ENCODE results near the gene PLCL1. TPM values are rescaled to one million over a fixed set of nuclear protein-coding genes. Genes with fewer than 3 reads are reported as not detected.

Gene PLCL1
- total RNA-seq, 1 donor from 2014 or later: 0.08 TPM

- no peak for DNase-seq (ENCODE audit: low read depth)
- no peaks in the 10 kb centered on the region for H3K27me3 ChIP-seq (ENCODE audit: control insufficient read depth, insufficient read depth, low read length)
- H3K36me3 ChIP-seq (ENCODE audit: control insufficient read depth, insufficient read depth, low read length): no peaks in the 10 kb centered on the region
- TF ChIP-seq CTCF (IDR thresholded peaks at IDR 0.05; ENCODE audit: insufficient read depth, low read length, poor library complexity, severe bottlenecking): no peak
- no peak overlapping the region for H3K4me3 ChIP-seq (ENCODE audit: low read depth, low read length)
Observed at GRCh38 chr2:197868206-197868605, 63.8 kb downstream of the PLCL1 start.

- TF ChIP-seq CTCF (IDR thresholded peaks at IDR 0.05; ENCODE audit: insufficient read depth, low read length, poor library complexity, severe bottlenecking): no peak
- Histone ChIP-seq H3K27me3 (ENCODE audit: control insufficient read depth, insufficient read depth, low read length) (no peaks in the 10 kb centered on the region), H3K4me3 (ENCODE audit: low read depth, low read length) (no peak overlapping the region), H3K36me3 (ENCODE audit: control insufficient read depth, insufficient read depth, low read length) (no peaks in the 10 kb centered on the region)
- DNase-seq (ENCODE audit: low read depth): no peak
Observed at GRCh38 chr2:197869041-197869440, 64.6 kb downstream of the PLCL1 start.

- DNase-seq (ENCODE audit: low read depth): no peak
- Histone ChIP-seq H3K27me3 (ENCODE audit: control insufficient read depth, insufficient read depth, low read length) (no peaks in the 10 kb centered on the region), H3K36me3 (ENCODE audit: control insufficient read depth, insufficient read depth, low read length) (no peaks in the 10 kb centered on the region), H3K4me3 (ENCODE audit: low read depth, low read length) (no peak overlapping the region)
- no peak for TF ChIP-seq CTCF (IDR thresholded peaks at IDR 0.05; ENCODE audit: insufficient read depth, low read length, poor library complexity, severe bottlenecking)
Observed at GRCh38 chr2:197869501-197870111, 65.2 kb downstream of the PLCL1 start.

GRCh38 chr2:197870137-197870536 is 65.7 kb downstream of the PLCL1 start:
- H3K36me3 ChIP-seq (ENCODE audit: control insufficient read depth, insufficient read depth, low read length): no peaks in the 10 kb centered on the region
- no peak for DNase-seq (ENCODE audit: low read depth)
- no peaks in the 10 kb centered on the region for H3K27me3 ChIP-seq (ENCODE audit: control insufficient read depth, insufficient read depth, low read length)
- no peak overlapping the region for H3K4me3 ChIP-seq (ENCODE audit: low read depth, low read length)
- no peak for TF ChIP-seq CTCF (IDR thresholded peaks at IDR 0.05; ENCODE audit: insufficient read depth, low read length, poor library complexity, severe bottlenecking)

GRCh38 chr2:197871780-197872456 is 67.5 kb downstream of the PLCL1 start:
- H3K36me3 ChIP-seq (ENCODE audit: control insufficient read depth, insufficient read depth, low read length): no peaks in the 10 kb centered on the region
- no peak overlapping the region for H3K4me3 ChIP-seq (ENCODE audit: low read depth, low read length)
- DNase-seq (ENCODE audit: low read depth): no peak
- TF ChIP-seq CTCF (IDR thresholded peaks at IDR 0.05; ENCODE audit: insufficient read depth, low read length, poor library complexity, severe bottlenecking): no peak
- no peaks in the 10 kb centered on the region for H3K27me3 ChIP-seq (ENCODE audit: control insufficient read depth, insufficient read depth, low read length)

GRCh38 chr2:197873293-197873701 is 68.9 kb downstream of the PLCL1 start:
- DNase-seq (ENCODE audit: low read depth): peak; percentile 26
- TF ChIP-seq CTCF (IDR thresholded peaks at IDR 0.05; ENCODE audit: insufficient read depth, low read length, poor library complexity, severe bottlenecking): peak; percentile 3
- Histone ChIP-seq H3K36me3 (ENCODE audit: control insufficient read depth, insufficient read depth, low read length) (no peaks in the 10 kb centered on the region), H3K27me3 (ENCODE audit: control insufficient read depth, insufficient read depth, low read length) (no peaks in the 10 kb centered on the region), H3K4me3 (ENCODE audit: low read depth, low read length) (no peak overlapping the region)

Measured in kidney epithelial cell (primary cell).